NCI-H128 (cell line): Measurements from ENCODE around the gene THSD7A.
A peak's percentile ranks its signal among the peaks of the same experiment; 100 is the strongest.

Experiments used
- DNase-seq: peaks from one replicate; lab custom pipeline; 2025; ENCODE audit not compliant: unreplicated experiment; lab: John Stamatoyannopoulos, UW

THSD7A gene

GRCh38 chr7:11817111-11817740 lies 14.8 kb downstream of the THSD7A start:
- no peak for DNase-seq

- DNase-seq, result no peak
Measured at GRCh38 chr7:11811709-11812108, 20.3 kb downstream of the THSD7A start.

GRCh38 chr7:11810043-11810625 lies 21.9 kb downstream of the THSD7A start:
- DNase-seq, result no peak

- no peak for DNase-seq
Measured at GRCh38 chr7:11807000-11807399, 25.0 kb downstream of the THSD7A start.

GRCh38 chr7:11804621-11805020 lies 27.4 kb downstream of the THSD7A start:
- no peak for DNase-seq

GRCh38 chr7:11795231-11795630 lies 36.8 kb downstream of the THSD7A start:
- DNase-seq, result no peak

- no peak for DNase-seq
Measured at GRCh38 chr7:11792166-11792565, 39.8 kb downstream of the THSD7A start.

GRCh38 chr7:11788568-11788967 lies 43.4 kb downstream of the THSD7A start:
- DNase-seq, result no peak

- DNase-seq, result no peak
Measured at GRCh38 chr7:11787534-11787933, 44.5 kb downstream of the THSD7A start.

- DNase-seq, result no peak
Measured at GRCh38 chr7:11786186-11786585, 45.8 kb downstream of the THSD7A start.

- DNase-seq, result no peak
Measured at GRCh38 chr7:11784769-11785536, 47.0 kb downstream of the THSD7A start.

- no peak for DNase-seq
Measured at GRCh38 chr7:11779864-11780674, 51.9 kb downstream of the THSD7A start.

GRCh38 chr7:11776039-11776438 lies 56.0 kb downstream of the THSD7A start:
- no peak for DNase-seq

GRCh38 chr7:11775401-11775800 lies 56.6 kb downstream of the THSD7A start:
- no peak for DNase-seq

GRCh38 chr7:11768263-11768662 lies 63.7 kb downstream of the THSD7A start:
- no peak for DNase-seq

- DNase-seq, result no peak
Measured at GRCh38 chr7:11767148-11767547, 64.8 kb downstream of the THSD7A start.

GRCh38 chr7:11760372-11760771 lies 71.6 kb downstream of the THSD7A start:
- DNase-seq, result peak; percentile 42

- DNase-seq, result no peak
Measured at GRCh38 chr7:11758627-11759111, 73.3 kb downstream of the THSD7A start.

GRCh38 chr7:11757153-11757552 lies 74.8 kb downstream of the THSD7A start:
- no peak for DNase-seq

- no peak for DNase-seq
Measured at GRCh38 chr7:11754933-11755332, 77.1 kb downstream of the THSD7A start.

GRCh38 chr7:11754123-11754522 lies 77.9 kb downstream of the THSD7A start:
- DNase-seq, result no peak
